HEK293 (cell line): ENCODE measurements around the gene KCNE1.

Experiments used
- CTCF ChIA-PET: fragments of 350-600 bp; formaldehyde crosslinking; extraction: SDS; loops from one replicate; lab custom pipeline; 2021; ENCODE audit warnings: antibody characterized with exemption; lab: Yijun Ruan, JAX
- POLR2A ChIA-PET: fragments of 300-600 bp; formaldehyde crosslinking; extraction: SDS; loops from one replicate; lab custom pipeline; 2020; ENCODE audit warnings: antibody characterized with exemption, inconsistent platforms; lab: Yijun Ruan, JAX
- H3K27ac ChIP-seq: fragments of 200-500 bp; sonication (Bioruptor generic); 2 replicates; pipeline ENCODE4 v1.5.1; 2014; ENCODE audit warnings: low read depth, low read length, control low read depth, inconsistent platforms; ENCODE audit errors: extremely low read depth
- H3K36me3 ChIP-seq, 2 experiments: fragments of 200-500 bp in 1 of 2; sonication (Bioruptor generic) in 1 of 2; 1 replicate in 1 of 2; 2 replicates in 1 of 2; pipeline ENCODE4 v1.5.1; 2014 to 2017; ENCODE audit warnings: inconsistent platforms in 2 of 2, low read length in 2 of 2; ENCODE audit not compliant: control insufficient read depth in 2 of 2, insufficient read depth in 1 of 2
- H3K4me1 ChIP-seq: fragments of 200-500 bp; sonication (Bioruptor generic); 2 replicates; pipeline ENCODE4 v1.5.1; 2014; ENCODE audit warnings: mild to moderate bottlenecking, low read length, inconsistent platforms; ENCODE audit not compliant: control insufficient read depth, insufficient read depth
- H3K4me3 ChIP-seq: 2 replicates; pipeline ENCODE4 v1.5.1; 2011; ENCODE audit warnings: low read depth, mild to moderate bottlenecking, control low read depth, low read length, moderate library complexity
- H3K9me3 ChIP-seq: fragments of 200-500 bp; sonication (Bioruptor generic); 2 replicates; pipeline ENCODE4 v1.5.1; 2014; ENCODE audit warnings: low read depth, low read length, inconsistent platforms; ENCODE audit not compliant: control insufficient read depth, insufficient read depth
- ATF2 ChIP-seq: fragments of 450-650 bp; formaldehyde crosslinking; IDR thresholded peaks from 2 replicates; pipeline ENCODE4 v1.5.1; 2016; ENCODE audit warnings: missing biosample characterization, missing genetic modification characterization, low read depth
- EGR2 ChIP-seq: fragments of 450-650 bp; formaldehyde crosslinking; IDR thresholded peaks from 2 replicates; pipeline ENCODE4 v1.5.1; 2016; ENCODE audit warnings: low read depth, missing biosample characterization, missing genetic modification characterization
- MYNN ChIP-seq: fragments of 450-650 bp; formaldehyde crosslinking; IDR thresholded peaks from 2 replicates; pipeline ENCODE4 v1.5.1; 2016; ENCODE audit warnings: missing biosample characterization, missing genetic modification characterization, borderline replicate concordance
- OVOL3 ChIP-seq: fragments of 450-650 bp; formaldehyde crosslinking; IDR thresholded peaks from 2 replicates; pipeline ENCODE4 v1.5.1; 2016; ENCODE audit warnings: missing biosample characterization, missing genetic modification characterization
- PRDM2 ChIP-seq: fragments of 450-650 bp; formaldehyde crosslinking; IDR thresholded peaks from 2 replicates; pipeline ENCODE4 v1.5.1; 2016; ENCODE audit warnings: missing biosample characterization, missing genetic modification characterization, borderline replicate concordance
- ZBTB48 ChIP-seq: fragments of 450-650 bp; formaldehyde crosslinking; IDR thresholded peaks from 2 replicates; pipeline ENCODE4 v1.5.1; 2016; ENCODE audit warnings: missing biosample characterization, missing genetic modification characterization
- ZBTB7A ChIP-seq: fragments of 450-650 bp; formaldehyde crosslinking; IDR thresholded peaks from 2 replicates; pipeline ENCODE4 v1.5.1; 2016; ENCODE audit warnings: low read depth, missing biosample characterization, missing genetic modification characterization
- ZFP37 ChIP-seq: fragments of 450-650 bp; formaldehyde crosslinking; IDR thresholded peaks from 2 replicates; pipeline ENCODE4 v1.5.1; 2016; ENCODE audit warnings: missing biosample characterization, missing genetic modification characterization
- ZNF114 ChIP-seq: fragments of 450-650 bp; formaldehyde crosslinking; IDR thresholded peaks from 2 replicates; pipeline ENCODE4 v1.5.0; 2017; ENCODE audit warnings: missing biosample characterization, missing genetic modification characterization
- ZNF133 ChIP-seq: fragments of 450-650 bp; formaldehyde crosslinking; IDR thresholded peaks from 2 replicates; pipeline ENCODE4 v1.5.1; 2016; ENCODE audit warnings: missing biosample characterization, missing genetic modification characterization
- ZNF16 ChIP-seq: fragments of 450-650 bp; formaldehyde crosslinking; IDR thresholded peaks from 2 replicates; pipeline ENCODE4 v1.5.1; 2016; ENCODE audit warnings: low read depth, missing biosample characterization, missing genetic modification characterization
- ZNF239 ChIP-seq: fragments of 450-650 bp; formaldehyde crosslinking; IDR thresholded peaks from 2 replicates; pipeline ENCODE4 v1.5.1; 2016; ENCODE audit warnings: missing biosample characterization, missing genetic modification characterization
- ZNF292 ChIP-seq: fragments of 450-650 bp; formaldehyde crosslinking; IDR thresholded peaks from 2 replicates; pipeline ENCODE4 v1.5.1; 2016; ENCODE audit warnings: low read depth, missing biosample characterization, missing genetic modification characterization, borderline replicate concordance
- ZNF341 ChIP-seq: fragments of 450-650 bp; formaldehyde crosslinking; IDR thresholded peaks from 2 replicates; pipeline ENCODE4; 2016; ENCODE audit warnings: low read depth, missing biosample characterization, missing genetic modification characterization
- ZNF404 ChIP-seq: fragments of 450-650 bp; formaldehyde crosslinking; IDR thresholded peaks from 2 replicates; pipeline ENCODE4 v1.5.1; 2017; ENCODE audit warnings: missing biosample characterization, missing genetic modification characterization
- ZNF416 ChIP-seq: fragments of 450-650 bp; formaldehyde crosslinking; IDR thresholded peaks from 2 replicates; pipeline ENCODE4 v1.5.1; 2016; ENCODE audit warnings: missing biosample characterization, missing genetic modification characterization
- ZNF48 ChIP-seq: fragments of 450-650 bp; formaldehyde crosslinking; IDR thresholded peaks from 2 replicates; pipeline ENCODE4 v1.5.1; 2016; ENCODE audit warnings: missing biosample characterization, missing genetic modification characterization
- ZNF530 ChIP-seq: fragments of 450-650 bp; formaldehyde crosslinking; IDR thresholded peaks from 2 replicates; pipeline ENCODE4 v1.5.1; 2016; ENCODE audit warnings: low read depth, missing biosample characterization, missing genetic modification characterization
- ZNF561 ChIP-seq: fragments of 450-650 bp; IDR thresholded peaks from 2 replicates; pipeline ENCODE4 v1.5.1; 2018; ENCODE audit warnings: missing biosample characterization, missing genetic modification characterization, borderline replicate concordance
- ZNF701 ChIP-seq: fragments of 450-650 bp; formaldehyde crosslinking; IDR thresholded peaks from 2 replicates; pipeline ENCODE4 v1.5.1; 2016; ENCODE audit warnings: missing biosample characterization, missing genetic modification characterization
- TF ChIP-seq, protein P1 (sequence below): fragments of 450-650 bp; formaldehyde crosslinking; IDR thresholded peaks from 2 replicates; pipeline ENCODE4 v1.5.1; 2017; ENCODE audit warnings: missing biosample characterization, missing genetic modification characterization
- TF ChIP-seq, protein P2 (sequence below): fragments of 450-650 bp; formaldehyde crosslinking; IDR thresholded peaks from 2 replicates; pipeline ENCODE4 v1.5.1; 2017; ENCODE audit warnings: missing biosample characterization, missing genetic modification characterization

The KCNE1 gene

DNA sequence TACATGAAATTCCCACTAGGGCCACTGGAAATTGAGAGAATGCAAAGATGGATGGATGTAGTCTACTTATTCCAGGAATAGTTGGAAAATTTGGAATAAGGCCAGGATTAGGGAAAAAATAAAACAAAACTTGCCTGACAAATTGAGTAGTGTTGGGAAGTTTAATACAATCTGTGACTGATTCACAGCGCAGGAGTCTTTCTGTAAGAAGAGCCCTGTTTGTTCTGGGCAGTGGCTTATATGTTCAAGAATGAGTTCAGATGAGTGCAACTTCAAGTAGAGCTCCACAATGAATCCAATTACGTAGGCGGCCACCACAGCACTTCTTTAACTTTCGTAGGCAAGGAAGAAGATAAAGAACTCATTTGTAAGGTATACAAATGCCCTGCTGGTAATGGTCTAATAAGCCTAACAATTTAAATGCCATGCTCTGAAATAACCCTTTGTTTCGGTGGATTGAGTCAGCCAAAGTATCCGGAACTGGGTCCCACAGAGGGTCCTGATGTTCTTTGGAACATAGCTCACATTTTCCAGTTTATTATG, 47.1 kb upstream of the KCNE1 start:
- Histone ChIP-seq H3K4me1 (no peaks in the 10 kb centered on the region), H3K9me3 (no peaks in the 10 kb centered on the region), H3K36me3 (no peaks in the 10 kb centered on the region), H3K27ac (no peak overlapping the region), H3K4me3 (no peak overlapping the region)
- ChIA-PET CTCF (interaction anchor here (1.1 kb wide), 1 partner anchor 49 kb away, joined by 7 read pairs; no protein-coding TSS in a partner anchor), POLR2A (no interaction called here)
- TF ChIP-seq EGR2 (tag by site-specific recombination) = 0 out of 2 replicates have a peak, but pooled peaks have one; percentile 15
- no peak for TF ChIP-seq ZNF404 (tag by site-specific recombination)
- no peak for TF ChIP-seq OVOL3

- ChIA-PET POLR2A (no interaction called here), CTCF (interaction anchor here (0.6 to 0.9 kb wide), 3 partner anchors 11 to 291 kb away, joined by 3 read pairs; no protein-coding TSS in a partner anchor)
- Histone ChIP-seq H3K9me3 (no peaks in the 10 kb centered on the region), H3K36me3 (no peaks in the 10 kb centered on the region), H3K4me1 (no peaks in the 10 kb centered on the region), H3K4me3 (no peak overlapping the region), H3K27ac (no peak overlapping the region)
- no peak for TF ChIP-seq ZNF701 (tag by site-specific recombination)
- no peak for TF ChIP-seq MYNN (tag by site-specific recombination)
- TF ChIP-seq, protein P1, sequence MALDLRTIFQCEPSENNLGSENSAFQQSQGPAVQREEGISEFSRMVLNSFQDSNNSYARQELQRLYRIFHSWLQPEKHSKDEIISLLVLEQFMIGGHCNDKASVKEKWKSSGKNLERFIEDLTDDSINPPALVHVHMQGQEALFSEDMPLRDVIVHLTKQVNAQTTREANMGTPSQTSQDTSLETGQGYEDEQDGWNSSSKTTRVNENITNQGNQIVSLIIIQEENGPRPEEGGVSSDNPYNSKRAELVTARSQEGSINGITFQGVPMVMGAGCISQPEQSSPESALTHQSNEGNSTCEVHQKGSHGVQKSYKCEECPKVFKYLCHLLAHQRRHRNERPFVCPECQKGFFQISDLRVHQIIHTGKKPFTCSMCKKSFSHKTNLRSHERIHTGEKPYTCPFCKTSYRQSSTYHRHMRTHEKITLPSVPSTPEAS (tag by site-specific recombination) = no peak
- TF ChIP-seq ZBTB48 (tag by site-specific recombination) = no peak
- TF ChIP-seq ZNF16 (tag by site-specific recombination) = no peak
- TF ChIP-seq PRDM2 (tag by site-specific recombination) = no peak
- TF ChIP-seq ZNF292 = no peak
- no peak for TF ChIP-seq ZNF133 (tag by site-specific recombination)
- no peak for TF ChIP-seq ZNF48 (tag by site-specific recombination)
- TF ChIP-seq ZBTB7A = no peak
- TF ChIP-seq ZNF114 = no peak
- TF ChIP-seq, protein P2, sequence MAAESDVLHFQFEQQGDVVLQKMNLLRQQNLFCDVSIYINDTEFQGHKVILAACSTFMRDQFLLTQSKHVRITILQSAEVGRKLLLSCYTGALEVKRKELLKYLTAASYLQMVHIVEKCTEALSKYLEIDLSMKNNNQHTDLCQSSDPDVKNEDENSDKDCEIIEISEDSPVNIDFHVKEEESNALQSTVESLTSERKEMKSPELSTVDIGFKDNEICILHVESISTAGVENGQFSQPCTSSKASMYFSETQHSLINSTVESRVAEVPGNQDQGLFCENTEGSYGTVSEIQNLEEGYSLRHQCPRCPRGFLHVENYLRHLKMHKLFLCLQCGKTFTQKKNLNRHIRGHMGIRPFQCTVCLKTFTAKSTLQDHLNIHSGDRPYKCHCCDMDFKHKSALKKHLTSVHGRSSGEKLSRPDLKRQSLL (tag by site-specific recombination) = no peak
- no peak for TF ChIP-seq ZNF341
- TF ChIP-seq ZNF239 (tag by site-specific recombination) = no peak
- TF ChIP-seq ZNF561 (tag by site-specific recombination) = no peak
- no peak for TF ChIP-seq ZFP37 (tag by site-specific recombination)
- TF ChIP-seq ATF2 (tag by site-specific recombination) = no peak
- TF ChIP-seq ZNF530 = no peak
- no peak for TF ChIP-seq ZNF416 (tag by site-specific recombination)
These were observed 46.2 kb upstream of the KCNE1 start for GRCh38 chr21:34558166-34558565.
